PFSK-1 (cell line): ENCODE measurements around the gene ITGAD.

ENCODE experiments used
- FOXP2 ChIP-seq: optimal IDR thresholded peaks from 2 replicates; pipeline ENCODE3; 2011; ENCODE audit warnings: borderline replicate concordance, control low read depth, inconsistent platforms; ENCODE audit not compliant: insufficient read depth; ENCODE audit errors: extremely low read length, extremely low read depth
- REST ChIP-seq, 2 experiments: IDR thresholded peaks; 2 replicates each; pipeline versions ENCODE4 v1.6.1 to v1.8.0; 2011 to 2012; ENCODE audit warnings: low read depth in 2 of 2, low read length in 2 of 2, control low read depth in 1 of 2, inconsistent platforms in 1 of 2, mild to moderate bottlenecking in 1 of 2, moderate library complexity in 1 of 2; ENCODE audit not compliant: insufficient read depth in 1 of 2
- SIN3A ChIP-seq: IDR thresholded peaks from 2 replicates; pipeline ENCODE4 v1.6.1; 2012; ENCODE audit warnings: mild to moderate bottlenecking, low read length, moderate library complexity, borderline replicate concordance; ENCODE audit not compliant: insufficient read depth
- TAF1 ChIP-seq: IDR thresholded peaks from 2 replicates; pipeline ENCODE4 v1.6.1; 2012; ENCODE audit warnings: low read length, control low read depth, borderline replicate concordance; ENCODE audit not compliant: insufficient read depth

DNA sequence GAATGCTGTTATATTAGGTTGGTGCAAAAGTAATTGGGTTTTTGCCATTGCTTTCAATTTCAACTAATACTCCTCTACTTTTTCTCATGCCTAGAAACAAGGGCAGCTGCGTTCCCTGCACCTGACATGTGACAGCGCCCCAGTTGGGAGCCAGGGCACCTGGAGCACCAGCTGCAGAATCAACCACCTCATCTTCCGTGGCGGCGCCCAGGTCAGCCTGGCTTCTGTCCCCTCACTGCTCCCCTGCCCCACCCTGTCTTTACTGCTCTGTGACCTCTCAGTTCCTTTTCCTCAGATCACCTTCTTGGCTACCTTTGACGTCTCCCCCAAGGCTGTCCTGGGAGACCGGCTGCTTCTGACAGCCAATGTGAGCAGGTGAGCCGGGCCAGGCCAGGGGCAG, 16.4 kb upstream of the ITGAD start:
- TF ChIP-seq FOXP2 (no peak), SIN3A (no peak), REST (IDR thresholded peaks at IDR 0.05; ENCODE audit: insufficient read depth in 1 of 2, low read depth in 2 of 2, low read length in 2 of 2) (no peak), TAF1 (no peak)
